ENCODE measurements around the gene BRD1. TPM values are rescaled to one million over a fixed set of nuclear protein-coding genes. Genes with fewer than 3 reads are reported as not detected.
A peak's percentile ranks its signal among the peaks of the same experiment; 100 is the strongest.

BRD1 gene
- total and polyA plus RNA-seq, 2 experiments from 2014 or later: 12.3 to 33.8 TPM

GRCh38 chr22:49826603-49827270, 936 bp downstream of the BRD1 start:
- 0 out of 2 replicates have a peak overlapping the region, but pooled peaks have one; percentile 63 for H2AFZ ChIP-seq
- ATAC-seq (peak; percentile 42), DNase-seq (ENCODE audit: low spot score) (peak; percentile 51)
- 0 out of 2 replicates have a peak, but pooled peaks cover 4% of the 10 kb centered on the region for H3K27me3 ChIP-seq (ENCODE audit: insufficient read depth)
- Mint-ChIP-seq H3K27me3 (ENCODE audit: insufficient read depth, low read depth, poor library complexity) (peaks cover 22% of the 10 kb centered on the region), H3K4me1 (peaks cover 29% of the 10 kb centered on the region), H3K36me3 (ENCODE audit: low read depth) (peaks cover 61% of the 10 kb centered on the region), H3K4me3 (peak overlapping the region; percentile 82), H3K27ac (no peak overlapping the region), H3K9me3 (peaks cover 34% of the 10 kb centered on the region)
- peaks cover 8% of the 10 kb centered on the region; the same call in 1 of the 2 replicates for H3K4me1 ChIP-seq (ENCODE audit: insufficient read depth)
- H3K27ac ChIP-seq (ENCODE audit: low read depth): no peak overlapping the region
- H3K9me2 ChIP-seq (ENCODE audit: insufficient read depth): no peaks in the 10 kb centered on the region
- no peaks in the 10 kb centered on the region for H3F3A ChIP-seq (replicated peaks; ENCODE audit: low read depth)
- peaks cover 12% of the 10 kb centered on the region for H3K36me3 ChIP-seq (ENCODE audit: insufficient read depth)
- H3K4me2 ChIP-seq: peak overlapping the region; percentile 92
- H3K79me2 ChIP-seq (replicated peaks; ENCODE audit: insufficient read depth): peaks cover 52% of the 10 kb centered on the region
- TF ChIP-seq REST (IDR thresholded peaks at IDR 0.05; ENCODE audit: unreplicated experiment): no peak
- no peak for TF ChIP-seq CTCF (conservative IDR thresholded peaks at IDR 0.05; ENCODE audit: low read depth in 2 of 2)
- no peak for TF ChIP-seq EZH2phosphoT487 (IDR thresholded peaks at IDR 0.05; ENCODE audit: unreplicated experiment)
- no peak for TF ChIP-seq ZNF462 (CRISPR knock-in tag; IDR thresholded peaks at IDR 0.05)
- TF ChIP-seq STAT1 (IDR thresholded peaks at IDR 0.05; ENCODE audit: unreplicated experiment): no peak
- no peak for TF ChIP-seq ZNF331 (CRISPR knock-in tag; IDR thresholded peaks at IDR 0.05; ENCODE audit: low read depth)
- no peak for TF ChIP-seq POLR2AphosphoS5 (IDR thresholded peaks at IDR 0.05; ENCODE audit: low read depth)
- TF ChIP-seq ZNF114 (CRISPR knock-in tag; IDR thresholded peaks at IDR 0.05): no peak
- TF ChIP-seq ETS1 (IDR thresholded peaks at IDR 0.05): no peak
- TF ChIP-seq NANOG (IDR thresholded peaks at IDR 0.05; ENCODE audit: borderline replicate concordance): no peak
- TF ChIP-seq JUNB (IDR thresholded peaks at IDR 0.05; ENCODE audit: unreplicated experiment): no peak
- TF ChIP-seq CREB1 (CRISPR knock-in tag; IDR thresholded peaks at IDR 0.05; ENCODE audit: low read depth): no peak
- TF ChIP-seq EZH2 (IDR thresholded peaks at IDR 0.05; ENCODE audit: low read depth, unreplicated experiment): no peak
- H3K4me3 ChIP-seq: peak overlapping the region; percentile 91
- H4K20me1 ChIP-seq (replicated peaks; ENCODE audit: insufficient read depth): peaks cover 39% of the 10 kb centered on the region

Measured in GM23338 (cell line).